Suppressor macrophage treated with lipopolysaccharide for 4 hours (primary cell): ENCODE measurements around the gene TBX4.

Experiments used
- DNase-seq: peaks from one replicate; pipeline ENCODE4 v3.0.0-alpha.2; 2020

TBX4 gene

GRCh38 chr17:61534414-61534813 lies 82.2 kb downstream of the TBX4 start:
- no peak for DNase-seq
